ENCODE measurements around the gene YPEL2. TPM values are rescaled to one million over a fixed set of nuclear protein-coding genes. Genes with fewer than 3 reads are reported as not detected.

The YPEL2 gene
- total RNA-seq, 1 donor from 2014 or later = 20.8 TPM

GRCh38 chr17:59345476-59345875 lies 14.0 kb downstream of the YPEL2 start:
- Mint-ChIP-seq H3K9me3 (ENCODE audit: unreplicated experiment) (peaks cover 4% of the 10 kb centered on the region), H3K27ac (ENCODE audit: unreplicated experiment) (no peak overlapping the region), H3K4me3 (ENCODE audit: unreplicated experiment) (no peak overlapping the region), H3K36me3 (ENCODE audit: unreplicated experiment) (no peaks in the 10 kb centered on the region), H3K27me3 (ENCODE audit: unreplicated experiment) (peaks cover 2% of the 10 kb centered on the region), H3K4me1 (ENCODE audit: low read depth, unreplicated experiment) (peaks cover 24% of the 10 kb centered on the region)
- DNase-seq = no peak
- TF ChIP-seq CTCF (IDR thresholded peaks at IDR 0.05; ENCODE audit: partially characterized antibody, unreplicated experiment) = no peak

GRCh38 chr17:59346341-59346740 lies 14.9 kb downstream of the YPEL2 start:
- no peak overlapping the region for H3K27ac Mint-ChIP-seq (ENCODE audit: unreplicated experiment)
- H3K9me3 Mint-ChIP-seq (ENCODE audit: unreplicated experiment) = peaks cover 4% of the 10 kb centered on the region
- DNase-seq = no peak
- peaks cover 25% of the 10 kb centered on the region for H3K4me1 Mint-ChIP-seq (ENCODE audit: low read depth, unreplicated experiment)
- H3K27me3 Mint-ChIP-seq (ENCODE audit: unreplicated experiment) = peaks cover 2% of the 10 kb centered on the region
- no peak overlapping the region for H3K4me3 Mint-ChIP-seq (ENCODE audit: unreplicated experiment)
- no peaks in the 10 kb centered on the region for H3K36me3 Mint-ChIP-seq (ENCODE audit: unreplicated experiment)
- TF ChIP-seq CTCF (IDR thresholded peaks at IDR 0.05; ENCODE audit: partially characterized antibody, unreplicated experiment) = no peak

GRCh38 chr17:59346876-59347407 lies 15.5 kb downstream of the YPEL2 start:
- peaks cover 2% of the 10 kb centered on the region for H3K27me3 Mint-ChIP-seq (ENCODE audit: unreplicated experiment)
- H3K4me1 Mint-ChIP-seq (ENCODE audit: low read depth, unreplicated experiment) = peaks cover 25% of the 10 kb centered on the region
- no peaks in the 10 kb centered on the region for H3K36me3 Mint-ChIP-seq (ENCODE audit: unreplicated experiment)
- no peak for TF ChIP-seq CTCF (IDR thresholded peaks at IDR 0.05; ENCODE audit: partially characterized antibody, unreplicated experiment)
- no peak for DNase-seq
- H3K4me3 Mint-ChIP-seq (ENCODE audit: unreplicated experiment) = no peak overlapping the region
- H3K9me3 Mint-ChIP-seq (ENCODE audit: unreplicated experiment) = peaks cover 4% of the 10 kb centered on the region
- no peak overlapping the region for H3K27ac Mint-ChIP-seq (ENCODE audit: unreplicated experiment)

GRCh38 chr17:59347975-59348391 lies 16.5 kb downstream of the YPEL2 start:
- Mint-ChIP-seq H3K9me3 (ENCODE audit: unreplicated experiment) (peaks cover 4% of the 10 kb centered on the region), H3K4me1 (ENCODE audit: low read depth, unreplicated experiment) (peaks cover 22% of the 10 kb centered on the region), H3K27ac (ENCODE audit: unreplicated experiment) (no peak overlapping the region), H3K4me3 (ENCODE audit: unreplicated experiment) (no peak overlapping the region), H3K36me3 (ENCODE audit: unreplicated experiment) (no peaks in the 10 kb centered on the region), H3K27me3 (ENCODE audit: unreplicated experiment) (peaks cover 2% of the 10 kb centered on the region)
- TF ChIP-seq CTCF (IDR thresholded peaks at IDR 0.05; ENCODE audit: partially characterized antibody, unreplicated experiment) = no peak
- DNase-seq = no peak

GRCh38 chr17:59349178-59349577 lies 17.7 kb downstream of the YPEL2 start:
- TF ChIP-seq CTCF (IDR thresholded peaks at IDR 0.05; ENCODE audit: partially characterized antibody, unreplicated experiment) = no peak
- Mint-ChIP-seq H3K27me3 (ENCODE audit: unreplicated experiment) (peaks cover 2% of the 10 kb centered on the region), H3K27ac (ENCODE audit: unreplicated experiment) (no peak overlapping the region), H3K4me3 (ENCODE audit: unreplicated experiment) (no peak overlapping the region), H3K36me3 (ENCODE audit: unreplicated experiment) (no peaks in the 10 kb centered on the region), H3K9me3 (ENCODE audit: unreplicated experiment) (peaks cover 4% of the 10 kb centered on the region), H3K4me1 (ENCODE audit: low read depth, unreplicated experiment) (peaks cover 32% of the 10 kb centered on the region)
- DNase-seq = no peak
